Ishikawa (cell line): ENCODE measurements around the gene BMPR1B.

Experiments
- CEBPB ChIP-seq: IDR thresholded peaks from 2 replicates; pipeline ENCODE4 v1.6.1; 2012
- CREB1 ChIP-seq: IDR thresholded peaks from 2 replicates; pipeline ENCODE4 v1.6.1; 2012; ENCODE audit warnings: low read depth
- EGR1 ChIP-seq: IDR thresholded peaks from 2 replicates; pipeline ENCODE4 v1.6.1; 2012
- EP300 ChIP-seq: IDR thresholded peaks from 2 replicates; pipeline ENCODE4 v1.6.1; 2012; ENCODE audit warnings: borderline replicate concordance
- FOXM1 ChIP-seq: IDR thresholded peaks from 2 replicates; pipeline ENCODE4 v1.6.1; 2012; ENCODE audit warnings: low read depth, borderline replicate concordance
- NFIC ChIP-seq: IDR thresholded peaks from 2 replicates; pipeline ENCODE4 v1.6.1; 2012
- RAD21 ChIP-seq: IDR thresholded peaks from 2 replicates; pipeline ENCODE4 v1.6.1; 2012; ENCODE audit warnings: low read depth
- TAF1 ChIP-seq: IDR thresholded peaks from 2 replicates; pipeline ENCODE4 v1.6.1; 2012; ENCODE audit warnings: low read depth, mild to moderate bottlenecking
- TCF12 ChIP-seq: IDR thresholded peaks from 2 replicates; pipeline ENCODE4 v1.6.1; 2012; ENCODE audit warnings: low read depth
- TEAD4 ChIP-seq: IDR thresholded peaks from 2 replicates; pipeline ENCODE4 v1.6.1; 2012
- YY1 ChIP-seq: IDR thresholded peaks from 2 replicates; pipeline ENCODE4 v1.6.1; 2012; ENCODE audit warnings: low read depth
- ZBTB7A ChIP-seq: IDR thresholded peaks from 2 replicates; pipeline ENCODE4 v1.6.1; 2012; ENCODE audit warnings: low read depth
- TF ChIP-seq, protein P1 (sequence below): IDR thresholded peaks from 2 replicates; pipeline ENCODE4 v1.6.1; 2012
- TF ChIP-seq, protein P2 (sequence below): IDR thresholded peaks from 2 replicates; pipeline ENCODE4 v1.6.1; 2012; ENCODE audit warnings: low read depth, mild to moderate bottlenecking
- TF ChIP-seq, protein P3 (sequence below): IDR thresholded peaks from 2 replicates; pipeline ENCODE4 v1.6.1; 2012

The BMPR1B gene

GRCh38 chr4:95018785-95019184 lies 261.0 kb downstream of the BMPR1B start:
- TF ChIP-seq RAD21 = no peak
- no peak for TF ChIP-seq FOXM1
- TF ChIP-seq TEAD4 = no peak
- TF ChIP-seq NFIC = no peak
- no peak for TF ChIP-seq TAF1
- TF ChIP-seq, protein P1, sequence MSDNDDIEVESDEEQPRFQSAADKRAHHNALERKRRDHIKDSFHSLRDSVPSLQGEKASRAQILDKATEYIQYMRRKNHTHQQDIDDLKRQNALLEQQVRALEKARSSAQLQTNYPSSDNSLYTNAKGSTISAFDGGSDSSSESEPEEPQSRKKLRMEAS = no peak
- no peak for TF ChIP-seq ZBTB7A
- no peak for TF ChIP-seq TCF12
- TF ChIP-seq, protein P2, sequence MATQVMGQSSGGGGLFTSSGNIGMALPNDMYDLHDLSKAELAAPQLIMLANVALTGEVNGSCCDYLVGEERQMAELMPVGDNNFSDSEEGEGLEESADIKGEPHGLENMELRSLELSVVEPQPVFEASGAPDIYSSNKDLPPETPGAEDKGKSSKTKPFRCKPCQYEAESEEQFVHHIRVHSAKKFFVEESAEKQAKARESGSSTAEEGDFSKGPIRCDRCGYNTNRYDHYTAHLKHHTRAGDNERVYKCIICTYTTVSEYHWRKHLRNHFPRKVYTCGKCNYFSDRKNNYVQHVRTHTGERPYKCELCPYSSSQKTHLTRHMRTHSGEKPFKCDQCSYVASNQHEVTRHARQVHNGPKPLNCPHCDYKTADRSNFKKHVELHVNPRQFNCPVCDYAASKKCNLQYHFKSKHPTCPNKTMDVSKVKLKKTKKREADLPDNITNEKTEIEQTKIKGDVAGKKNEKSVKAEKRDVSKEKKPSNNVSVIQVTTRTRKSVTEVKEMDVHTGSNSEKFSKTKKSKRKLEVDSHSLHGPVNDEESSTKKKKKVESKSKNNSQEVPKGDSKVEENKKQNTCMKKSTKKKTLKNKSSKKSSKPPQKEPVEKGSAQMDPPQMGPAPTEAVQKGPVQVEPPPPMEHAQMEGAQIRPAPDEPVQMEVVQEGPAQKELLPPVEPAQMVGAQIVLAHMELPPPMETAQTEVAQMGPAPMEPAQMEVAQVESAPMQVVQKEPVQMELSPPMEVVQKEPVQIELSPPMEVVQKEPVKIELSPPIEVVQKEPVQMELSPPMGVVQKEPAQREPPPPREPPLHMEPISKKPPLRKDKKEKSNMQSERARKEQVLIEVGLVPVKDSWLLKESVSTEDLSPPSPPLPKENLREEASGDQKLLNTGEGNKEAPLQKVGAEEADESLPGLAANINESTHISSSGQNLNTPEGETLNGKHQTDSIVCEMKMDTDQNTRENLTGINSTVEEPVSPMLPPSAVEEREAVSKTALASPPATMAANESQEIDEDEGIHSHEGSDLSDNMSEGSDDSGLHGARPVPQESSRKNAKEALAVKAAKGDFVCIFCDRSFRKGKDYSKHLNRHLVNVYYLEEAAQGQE = no peak
- no peak for TF ChIP-seq CREB1
- TF ChIP-seq, protein P3, sequence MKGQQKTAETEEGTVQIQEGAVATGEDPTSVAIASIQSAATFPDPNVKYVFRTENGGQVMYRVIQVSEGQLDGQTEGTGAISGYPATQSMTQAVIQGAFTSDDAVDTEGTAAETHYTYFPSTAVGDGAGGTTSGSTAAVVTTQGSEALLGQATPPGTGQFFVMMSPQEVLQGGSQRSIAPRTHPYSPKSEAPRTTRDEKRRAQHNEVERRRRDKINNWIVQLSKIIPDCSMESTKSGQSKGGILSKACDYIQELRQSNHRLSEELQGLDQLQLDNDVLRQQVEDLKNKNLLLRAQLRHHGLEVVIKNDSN = no peak
- no peak for TF ChIP-seq EGR1
- no peak for TF ChIP-seq CEBPB
- no peak for TF ChIP-seq EP300
- TF ChIP-seq YY1 = no peak

GRCh38 chr4:95020521-95020920 lies 262.8 kb downstream of the BMPR1B start:
- TF ChIP-seq, protein P3 = no peak
- TF ChIP-seq NFIC = no peak

GRCh38 chr4:95021099-95021498 lies 263.3 kb downstream of the BMPR1B start:
- TF ChIP-seq TCF12 (no peak), ZBTB7A (no peak), CEBPB (no peak), CREB1 (no peak), YY1 (no peak), EP300 (no peak)
- TF ChIP-seq, protein P1 = no peak
- TF ChIP-seq, protein P2 = no peak
- TF ChIP-seq, protein P3 = no peak

DNA sequence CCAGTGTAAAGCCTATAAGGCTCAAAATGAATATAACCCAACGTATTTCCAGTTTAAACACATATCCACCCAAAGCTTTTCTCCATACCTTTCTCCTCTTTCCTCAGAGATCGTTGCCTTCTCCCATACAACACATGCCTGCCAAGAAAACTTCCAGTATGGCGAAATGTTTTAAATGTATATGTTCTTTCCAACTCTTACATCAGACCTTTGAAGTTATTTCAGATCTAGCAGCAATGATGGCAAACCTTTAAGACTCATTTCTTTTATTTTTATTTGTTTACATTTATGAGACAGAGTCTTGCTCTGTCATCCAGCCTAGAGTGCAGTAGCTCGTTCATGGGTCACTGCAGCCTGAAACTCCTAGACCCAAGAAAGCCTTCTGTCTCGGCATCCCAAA lies 265.4 kb downstream of the BMPR1B start:
- TF ChIP-seq FOXM1 = no peak
- TF ChIP-seq TCF12 = no peak
- no peak for TF ChIP-seq CREB1
- TF ChIP-seq, protein P2 = no peak
- TF ChIP-seq CEBPB = no peak
- no peak for TF ChIP-seq TAF1
- TF ChIP-seq, protein P1 = no peak
- TF ChIP-seq, protein P3 = no peak
- TF ChIP-seq TEAD4 = no peak
- TF ChIP-seq YY1 = no peak
- no peak for TF ChIP-seq ZBTB7A
- TF ChIP-seq RAD21 = no peak
